ENCODE measurements around the gene KRT23. TPM values are rescaled to one million over a fixed set of nuclear protein-coding genes. Genes with fewer than 3 reads are reported as not detected.
A peak's percentile ranks its signal among the peaks of the same experiment; 100 is the strongest.

Gene KRT23
- total RNA-seq, 1 donor = 1.7 TPM

DNA sequence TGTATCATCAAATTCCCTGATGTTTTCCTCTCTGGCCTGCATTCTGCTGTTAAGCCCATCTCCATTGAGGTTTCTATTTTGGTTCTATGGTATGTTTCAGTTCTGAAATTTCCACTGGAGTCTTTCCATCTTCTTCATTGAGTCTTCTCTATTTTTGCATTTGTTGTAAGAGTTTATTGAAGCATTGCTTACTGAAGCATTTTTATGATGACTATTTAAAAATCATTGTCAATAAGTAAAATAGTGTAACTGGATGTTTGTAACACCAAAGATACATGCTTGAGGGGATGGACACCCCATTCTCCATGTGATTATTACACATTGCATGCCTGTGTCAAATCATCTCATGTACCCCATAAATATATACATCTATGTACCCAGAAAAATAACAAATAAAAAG is 38.1 kb upstream of the KRT23 start:
- H3K4me3 ChIP-seq (ENCODE audit: low read depth, low read length) = no peak overlapping the region
- TF ChIP-seq, protein P1, sequence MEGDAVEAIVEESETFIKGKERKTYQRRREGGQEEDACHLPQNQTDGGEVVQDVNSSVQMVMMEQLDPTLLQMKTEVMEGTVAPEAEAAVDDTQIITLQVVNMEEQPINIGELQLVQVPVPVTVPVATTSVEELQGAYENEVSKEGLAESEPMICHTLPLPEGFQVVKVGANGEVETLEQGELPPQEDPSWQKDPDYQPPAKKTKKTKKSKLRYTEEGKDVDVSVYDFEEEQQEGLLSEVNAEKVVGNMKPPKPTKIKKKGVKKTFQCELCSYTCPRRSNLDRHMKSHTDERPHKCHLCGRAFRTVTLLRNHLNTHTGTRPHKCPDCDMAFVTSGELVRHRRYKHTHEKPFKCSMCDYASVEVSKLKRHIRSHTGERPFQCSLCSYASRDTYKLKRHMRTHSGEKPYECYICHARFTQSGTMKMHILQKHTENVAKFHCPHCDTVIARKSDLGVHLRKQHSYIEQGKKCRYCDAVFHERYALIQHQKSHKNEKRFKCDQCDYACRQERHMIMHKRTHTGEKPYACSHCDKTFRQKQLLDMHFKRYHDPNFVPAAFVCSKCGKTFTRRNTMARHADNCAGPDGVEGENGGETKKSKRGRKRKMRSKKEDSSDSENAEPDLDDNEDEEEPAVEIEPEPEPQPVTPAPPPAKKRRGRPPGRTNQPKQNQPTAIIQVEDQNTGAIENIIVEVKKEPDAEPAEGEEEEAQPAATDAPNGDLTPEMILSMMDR (IDR thresholded peaks at IDR 0.05; ENCODE audit: insufficient read depth, low read depth, low read length) = no peak
- DNase-seq (ENCODE audit: low read depth) = no peak

DNA sequence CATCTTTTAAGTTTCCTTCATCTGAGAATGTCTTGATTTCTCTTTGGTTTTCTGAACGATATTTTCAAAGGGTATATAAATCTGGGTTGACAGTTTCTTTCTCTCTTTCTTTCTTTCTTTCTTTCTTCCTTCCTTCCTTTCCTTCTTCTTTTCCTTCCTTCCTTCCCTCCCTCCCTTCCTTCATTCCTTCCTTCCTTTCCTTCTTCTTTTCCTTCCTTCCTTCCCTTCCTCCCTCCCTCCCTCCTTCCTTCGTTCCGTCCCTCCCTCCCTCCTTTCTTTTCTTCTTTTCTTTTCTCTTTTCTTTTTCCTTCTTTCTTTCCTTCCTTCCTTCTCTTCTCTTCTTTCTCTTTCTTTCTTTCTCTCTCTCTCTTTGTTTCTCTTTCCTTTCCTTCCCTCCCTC is 36.9 kb upstream of the KRT23 start:
- no peak overlapping the region for H3K4me3 ChIP-seq (ENCODE audit: low read depth, low read length)
- TF ChIP-seq, protein P1 (IDR thresholded peaks at IDR 0.05; ENCODE audit: insufficient read depth, low read depth, low read length) = no peak
- DNase-seq (ENCODE audit: low read depth) = no peak

DNA sequence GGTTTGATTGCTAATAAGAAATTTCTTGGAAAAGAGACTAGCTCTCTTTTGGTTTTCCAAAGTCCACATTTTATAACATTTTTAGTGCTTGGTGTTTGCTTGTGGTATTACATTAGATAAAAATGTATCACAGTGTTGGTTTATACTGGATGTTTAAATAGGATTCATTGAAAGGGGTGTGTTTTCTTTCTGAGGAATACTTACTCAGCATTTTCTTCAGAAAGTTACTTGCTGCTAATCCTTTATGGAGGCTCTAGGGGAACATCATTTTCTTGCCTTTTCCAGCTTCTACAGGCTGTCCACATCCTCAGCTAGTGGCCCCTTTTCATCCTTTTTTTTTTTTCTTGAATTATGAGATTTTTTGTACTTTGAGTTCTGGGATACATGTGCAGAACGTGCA is 30.1 kb upstream of the KRT23 start:
- TF ChIP-seq, protein P1 (IDR thresholded peaks at IDR 0.05; ENCODE audit: insufficient read depth, low read depth, low read length) = no peak
- no peak for DNase-seq (ENCODE audit: low read depth)
- H3K4me3 ChIP-seq (ENCODE audit: low read depth, low read length) = no peak overlapping the region

- TF ChIP-seq, protein P1 (IDR thresholded peaks at IDR 0.05; ENCODE audit: insufficient read depth, low read depth, low read length) = no peak
- no peak within 1 kb of the TSS for H3K4me3 ChIP-seq (ENCODE audit: low read depth, low read length)
- no peak for DNase-seq (ENCODE audit: low read depth)
These were observed 29.4 kb upstream of the KRT23 start, which contains the start of gene KRT39 for GRCh38 chr17:40966848-40967247. Gene KRT39, minus strand, starts transcription at chr17:40966948. Its CDS starts 92 bp downstream, at chr17:40966856.

DNA sequence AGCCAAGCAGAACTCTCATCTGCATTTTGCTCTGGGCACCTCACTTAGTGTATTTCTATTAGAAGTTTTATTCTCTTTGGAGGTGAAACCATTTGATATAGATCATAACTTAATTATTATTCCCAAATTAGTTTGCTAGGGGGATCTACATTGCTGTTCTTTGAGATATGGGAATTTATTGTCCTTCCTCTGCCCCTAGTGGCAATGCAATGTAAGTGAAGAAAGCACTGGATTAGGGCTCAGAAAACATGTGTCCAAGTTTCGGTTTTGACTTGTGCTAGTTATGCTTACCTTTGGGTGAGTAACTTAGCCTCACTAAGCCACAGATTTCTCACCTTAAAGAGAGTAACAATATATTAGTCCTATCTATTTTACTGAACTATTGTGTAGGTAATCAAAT is 26.4 kb upstream of the KRT23 start:
- H3K4me3 ChIP-seq (ENCODE audit: low read depth, low read length) = no peak overlapping the region
- TF ChIP-seq, protein P1 (IDR thresholded peaks at IDR 0.05; ENCODE audit: insufficient read depth, low read depth, low read length) = peak; percentile 76
- DNase-seq (ENCODE audit: low read depth) = peak; percentile 42

- TF ChIP-seq, protein P1 (IDR thresholded peaks at IDR 0.05; ENCODE audit: insufficient read depth, low read depth, low read length) = no peak
- H3K4me3 ChIP-seq (ENCODE audit: low read depth, low read length) = no peak overlapping the region
- no peak for DNase-seq (ENCODE audit: low read depth)
These were observed 24.7 kb upstream of the KRT23 start for GRCh38 chr17:40962059-40962561.

GRCh38 chr17:40961591-40961990 is 24.1 kb upstream of the KRT23 start:
- H3K4me3 ChIP-seq (ENCODE audit: low read depth, low read length) = no peak overlapping the region
- DNase-seq (ENCODE audit: low read depth) = no peak
- TF ChIP-seq, protein P1 (IDR thresholded peaks at IDR 0.05; ENCODE audit: insufficient read depth, low read depth, low read length) = no peak

Data from fibroblast of villous mesenchyme (primary cell).